Midbrain (tissue), 1 donor: Measurements from ENCODE around the gene ZNF644.

Source experiments
- DNase-seq: peaks from one replicate; lab custom pipeline; 2025; lab: John Stamatoyannopoulos, UW

ZNF644 gene

DNA sequence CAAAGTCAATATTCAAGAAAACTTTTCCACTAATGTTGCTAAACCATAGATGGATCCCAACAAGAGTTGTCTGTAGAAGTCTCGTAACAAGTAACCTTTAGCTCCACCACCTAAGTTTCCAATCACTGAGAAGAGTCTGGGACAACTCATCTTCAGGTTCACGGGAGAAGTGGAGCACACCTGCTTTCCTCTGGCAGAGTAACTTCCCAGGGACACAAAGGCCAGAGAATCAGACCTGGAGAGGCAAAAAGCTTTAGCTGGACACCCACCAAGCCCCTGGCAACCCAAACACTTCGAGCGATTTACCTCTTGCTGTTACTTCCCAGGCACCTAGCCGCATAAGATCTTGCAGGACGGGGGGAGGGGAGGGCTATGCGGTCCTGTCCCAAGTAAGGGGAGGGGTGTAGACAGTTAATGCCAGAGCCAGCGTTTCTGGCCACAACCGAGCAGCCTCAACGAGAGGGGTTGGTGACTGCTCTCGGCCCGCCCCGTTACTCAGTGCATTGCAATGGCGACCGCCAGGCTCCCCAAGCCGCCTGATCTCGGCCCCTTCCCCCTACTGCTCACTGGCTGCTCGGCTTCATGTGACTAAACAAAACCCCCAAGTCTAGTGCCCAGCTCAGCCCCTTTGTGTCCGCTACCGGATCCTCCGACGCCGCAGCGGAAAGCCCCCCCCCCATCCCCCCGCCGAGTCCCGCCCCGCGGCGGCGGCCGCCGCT is 709 bp downstream of the ZNF644 start:
- DNase-seq: peak; percentile 70

- DNase-seq: no peak
These were observed 1.3 kb downstream of the ZNF644 start for GRCh38 chr1:91020486-91020885.

- DNase-seq: peak; percentile 29
These were observed 3.8 kb downstream of the ZNF644 start for GRCh38 chr1:91018006-91018405.

GRCh38 chr1:91015794-91016550 is 5.9 kb downstream of the ZNF644 start:
- DNase-seq: no peak

DNA sequence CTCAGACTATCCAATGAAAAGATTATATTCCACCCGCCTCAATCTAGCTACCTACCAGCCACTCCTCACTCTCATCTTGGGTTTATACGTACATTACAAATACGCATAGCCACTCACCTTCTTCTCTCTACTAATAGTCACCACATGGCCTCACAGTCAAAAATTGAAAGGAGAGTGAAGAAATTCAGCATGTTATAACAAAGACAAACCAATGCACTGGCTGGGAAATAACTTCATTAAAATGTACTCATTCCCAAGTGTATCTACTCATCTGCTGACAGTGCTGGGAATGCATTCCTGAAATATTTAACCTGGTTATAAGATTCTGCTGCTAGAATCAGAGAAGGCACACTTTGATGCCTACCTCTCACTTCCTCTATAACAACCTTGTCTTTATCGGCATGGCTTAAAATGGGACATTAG is 6.5 kb downstream of the ZNF644 start:
- no peak for DNase-seq

GRCh38 chr1:91014475-91014874 is 7.4 kb downstream of the ZNF644 start:
- DNase-seq: peak; percentile 71

GRCh38 chr1:91013302-91013701 is 8.5 kb downstream of the ZNF644 start:
- no peak for DNase-seq

- DNase-seq: no peak
These were observed 9.6 kb downstream of the ZNF644 start for GRCh38 chr1:91012196-91012595.

GRCh38 chr1:91011726-91012125 is 10.1 kb downstream of the ZNF644 start:
- no peak for DNase-seq

- DNase-seq: no peak
These were observed 14.0 kb downstream of the ZNF644 start for GRCh38 chr1:91007827-91008226.

- no peak for DNase-seq
These were observed 14.7 kb downstream of the ZNF644 start for GRCh38 chr1:91007092-91007491.

- DNase-seq: no peak
These were observed 15.5 kb downstream of the ZNF644 start for GRCh38 chr1:91006113-91006908.

- DNase-seq: no peak
These were observed 16.6 kb downstream of the ZNF644 start for GRCh38 chr1:91005285-91005684.

- DNase-seq: no peak
These were observed 17.7 kb downstream of the ZNF644 start for GRCh38 chr1:91004145-91004544.

- DNase-seq: no peak
These were observed 25.0 kb downstream of the ZNF644 start for GRCh38 chr1:90996742-90997413.

DNA sequence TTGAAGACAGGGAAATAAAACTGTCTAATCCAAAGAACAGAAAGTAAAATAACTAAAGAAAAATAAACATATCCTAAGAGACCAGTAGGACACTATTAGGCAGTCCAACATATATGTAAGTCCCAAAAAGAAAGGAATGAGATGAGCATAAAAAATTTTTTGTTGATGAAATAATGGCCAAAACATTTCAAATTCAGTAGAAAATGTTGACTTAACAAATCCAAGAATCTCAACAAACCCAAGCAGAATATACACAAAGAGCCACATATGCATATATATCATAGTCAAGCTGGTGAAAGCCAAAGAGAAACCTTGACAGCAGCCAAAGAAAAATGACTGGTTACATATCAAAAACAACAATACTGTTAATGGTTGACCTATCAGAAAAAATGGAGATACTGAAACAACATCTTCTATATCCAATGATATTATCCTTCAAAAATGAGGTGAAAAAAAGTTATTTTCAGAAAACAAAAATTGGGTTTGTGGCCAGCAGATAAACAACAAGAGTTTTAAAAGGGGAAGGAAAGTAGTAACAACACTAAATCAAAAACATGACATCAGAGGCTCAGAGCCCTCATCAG is 26.4 kb downstream of the ZNF644 start:
- DNase-seq: no peak

DNA sequence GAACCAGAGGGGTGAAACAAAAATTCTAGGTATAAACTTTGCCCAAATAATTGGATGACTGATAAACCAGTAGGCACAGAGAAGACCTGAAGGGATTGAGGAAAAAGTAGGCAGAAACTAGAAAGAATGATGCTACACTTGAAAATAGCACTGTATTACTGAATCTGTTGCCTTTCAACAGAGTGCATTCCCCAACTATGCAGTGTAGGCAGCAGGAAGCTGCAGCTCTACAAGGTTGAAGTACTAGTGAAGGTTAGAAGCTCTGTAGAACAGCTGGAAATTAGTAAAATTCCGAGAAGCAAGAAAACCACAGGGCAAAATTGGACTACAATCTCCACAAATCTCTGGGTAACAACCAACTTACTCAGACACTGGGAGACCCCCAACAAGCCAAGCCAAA is 27.4 kb downstream of the ZNF644 start:
- no peak for DNase-seq

- DNase-seq: no peak
These were observed 28.6 kb downstream of the ZNF644 start for GRCh38 chr1:90993245-90993644.

GRCh38 chr1:90990779-90991178 is 31.1 kb downstream of the ZNF644 start:
- DNase-seq: no peak

DNA sequence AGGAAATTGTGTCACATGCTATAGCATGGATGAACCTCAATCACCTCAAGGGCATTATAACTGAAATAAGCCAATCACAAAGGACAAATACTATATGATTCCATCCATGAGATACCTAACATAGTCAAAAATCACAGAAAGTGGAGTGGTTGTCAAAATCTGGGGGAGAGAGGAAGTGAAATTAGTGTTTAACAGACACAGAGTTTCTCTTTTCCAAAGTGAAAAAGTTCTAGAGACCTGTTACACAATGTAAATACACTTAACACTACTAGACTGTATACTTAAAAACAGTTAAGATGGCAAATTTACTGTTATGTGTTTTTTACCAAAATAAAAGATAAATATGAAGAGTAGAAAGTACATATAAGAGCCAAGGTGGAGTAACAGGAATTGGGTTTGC is 31.8 kb downstream of the ZNF644 start:
- DNase-seq: no peak

DNA sequence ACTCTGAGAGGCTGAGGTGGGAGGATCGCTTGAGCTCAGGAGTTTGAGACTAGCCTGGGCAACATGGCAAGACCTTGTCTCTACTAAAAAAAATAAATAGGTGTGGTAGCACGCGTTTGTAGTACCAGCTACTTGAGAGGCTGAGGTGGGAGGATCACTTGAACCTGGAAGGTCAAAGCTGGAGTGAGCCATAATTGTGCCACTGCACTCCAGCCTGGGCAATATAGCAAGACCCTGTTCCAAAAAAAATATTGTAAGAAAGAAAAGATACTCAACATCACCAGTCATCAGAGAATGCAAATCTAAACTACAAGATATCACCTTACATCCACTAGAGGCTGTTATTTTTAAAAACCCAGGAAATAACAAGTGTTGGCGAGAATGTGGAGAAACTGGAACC is 32.5 kb downstream of the ZNF644 start:
- no peak for DNase-seq

GRCh38 chr1:90987841-90988240 is 34.0 kb downstream of the ZNF644 start:
- no peak for DNase-seq
